Stimulated activated CD4-positive, alpha-beta T cell treated with anti-CD3 and anti-CD28 coated beads, Interleukin-15, amount 100 ng/mL, for 1 hour (primary cell): ENCODE measurements around the gene USP1.
A peak's percentile ranks its signal among the peaks of the same experiment; 100 is the strongest.

ENCODE experiments used
- DNase-seq, 2 donors: peaks; one replicate each; pipeline ENCODE4 v3.0.0-alpha.2; 2020; ENCODE audit warnings: low read depth in 1 of 2, low spot score in 1 of 2

USP1 gene

GRCh38 chr1:62436466-62437272 is at the start of gene USP1:
Gene USP1 (plus strand): TSS chr1:62437049. CDS start chr1:62439868, 2,819 bp downstream.
- DNase-seq: peak; percentile 91 to 95

GRCh38 chr1:62389531-62389930 is 47.3 kb upstream of the USP1 start:
- no peak for DNase-seq

GRCh38 chr1:62390071-62390470 is 46.8 kb upstream of the USP1 start:
- DNase-seq: no peak

- no peak for DNase-seq
These were observed 45.4 kb upstream of the USP1 start for GRCh38 chr1:62391369-62391971.

- no peak for DNase-seq
These were observed 43.9 kb upstream of the USP1 start for GRCh38 chr1:62392951-62393350.

- DNase-seq: no peak
These were observed 42.2 kb upstream of the USP1 start for GRCh38 chr1:62394646-62395045.

GRCh38 chr1:62395291-62395690 is 41.6 kb upstream of the USP1 start:
- DNase-seq: no peak

GRCh38 chr1:62396871-62397270 is 40.0 kb upstream of the USP1 start:
- no peak for DNase-seq

GRCh38 chr1:62397301-62397700 is 39.5 kb upstream of the USP1 start:
- DNase-seq: no peak

GRCh38 chr1:62398377-62398776 is 38.5 kb upstream of the USP1 start:
- DNase-seq: no peak

- DNase-seq: no peak
These were observed 35.7 kb upstream of the USP1 start for GRCh38 chr1:62401034-62401760.

GRCh38 chr1:62405247-62405646 is 31.6 kb upstream of the USP1 start:
- no peak for DNase-seq

- no peak for DNase-seq
These were observed 30.3 kb upstream of the USP1 start for GRCh38 chr1:62406576-62406975.

- no peak for DNase-seq
These were observed 29.3 kb upstream of the USP1 start for GRCh38 chr1:62407398-62408009.

- no peak for DNase-seq
These were observed 21.2 kb upstream of the USP1 start for GRCh38 chr1:62415687-62416086.

GRCh38 chr1:62417351-62417999 is 19.4 kb upstream of the USP1 start:
- DNase-seq: no peak

GRCh38 chr1:62420214-62420613 is 16.6 kb upstream of the USP1 start:
- no peak for DNase-seq

- DNase-seq: no peak
These were observed 13.1 kb upstream of the USP1 start for GRCh38 chr1:62423580-62424242.

GRCh38 chr1:62424411-62424810 is 12.4 kb upstream of the USP1 start:
- no peak for DNase-seq

GRCh38 chr1:62425041-62425440 is 11.8 kb upstream of the USP1 start:
- no peak for DNase-seq

GRCh38 chr1:62426237-62426636 is 10.6 kb upstream of the USP1 start:
- DNase-seq: no peak
